Measurements from ENCODE around the gene TPST1.

DNA sequence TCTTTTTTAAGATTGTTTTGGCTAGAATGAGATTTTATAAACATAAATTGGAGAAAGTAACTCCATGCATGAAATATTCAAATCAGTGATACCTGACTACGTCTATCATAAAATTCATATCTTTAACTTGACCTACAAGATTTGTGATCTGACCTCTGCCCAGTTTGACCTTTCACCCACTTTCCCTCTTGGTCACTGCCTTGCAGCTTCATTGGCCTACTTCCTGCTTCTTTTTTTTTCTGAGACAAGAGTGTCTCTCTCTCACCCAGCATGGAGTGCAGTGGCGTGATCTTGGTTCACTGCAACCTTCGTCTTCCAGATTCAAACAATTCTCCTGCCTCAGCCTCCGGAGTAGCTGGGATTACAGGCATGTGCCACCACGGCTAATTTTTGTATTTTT is 28.5 kb downstream of the TPST1 start:
- TF ChIP-seq, protein P1, sequence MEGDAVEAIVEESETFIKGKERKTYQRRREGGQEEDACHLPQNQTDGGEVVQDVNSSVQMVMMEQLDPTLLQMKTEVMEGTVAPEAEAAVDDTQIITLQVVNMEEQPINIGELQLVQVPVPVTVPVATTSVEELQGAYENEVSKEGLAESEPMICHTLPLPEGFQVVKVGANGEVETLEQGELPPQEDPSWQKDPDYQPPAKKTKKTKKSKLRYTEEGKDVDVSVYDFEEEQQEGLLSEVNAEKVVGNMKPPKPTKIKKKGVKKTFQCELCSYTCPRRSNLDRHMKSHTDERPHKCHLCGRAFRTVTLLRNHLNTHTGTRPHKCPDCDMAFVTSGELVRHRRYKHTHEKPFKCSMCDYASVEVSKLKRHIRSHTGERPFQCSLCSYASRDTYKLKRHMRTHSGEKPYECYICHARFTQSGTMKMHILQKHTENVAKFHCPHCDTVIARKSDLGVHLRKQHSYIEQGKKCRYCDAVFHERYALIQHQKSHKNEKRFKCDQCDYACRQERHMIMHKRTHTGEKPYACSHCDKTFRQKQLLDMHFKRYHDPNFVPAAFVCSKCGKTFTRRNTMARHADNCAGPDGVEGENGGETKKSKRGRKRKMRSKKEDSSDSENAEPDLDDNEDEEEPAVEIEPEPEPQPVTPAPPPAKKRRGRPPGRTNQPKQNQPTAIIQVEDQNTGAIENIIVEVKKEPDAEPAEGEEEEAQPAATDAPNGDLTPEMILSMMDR (IDR thresholded peaks at IDR 0.05), result no peak
- TF ChIP-seq POLR2A (IDR thresholded peaks at IDR 0.05; ENCODE audit: low read depth) (no peak), POLR2AphosphoS5 (IDR thresholded peaks at IDR 0.05) (no peak)
